GM19351 (cell line): Measurements from ENCODE around the gene ATOSA.

Source experiments
- ATAC-seq: cut with Tn5 transposase; IDR thresholded peaks from one replicate; pipeline ENCODE4 v1.9.1; 2021; ENCODE audit warnings: mild to moderate bottlenecking, moderate library complexity; ENCODE audit not compliant: unreplicated experiment

The ATOSA gene

DNA sequence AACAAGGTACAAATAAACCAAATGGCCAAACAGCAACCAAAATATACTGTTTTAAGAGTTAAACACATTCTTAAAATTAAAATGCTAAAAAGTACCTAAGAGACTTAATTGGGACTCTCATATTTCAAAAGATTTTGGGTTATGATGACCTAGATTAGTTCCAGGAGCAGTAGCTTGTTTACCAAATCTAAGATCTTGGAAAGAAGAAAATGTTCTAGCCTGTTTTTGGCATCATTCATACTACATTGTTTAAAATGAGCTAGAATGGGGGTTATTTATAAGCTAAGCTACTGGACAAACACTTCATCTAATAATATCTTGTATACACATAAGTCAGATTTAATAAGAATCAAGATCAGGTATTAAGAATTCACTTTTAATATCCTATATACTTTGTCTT, 22.8 kb downstream of the ATOSA start:
- ATAC-seq: no peak

GRCh38 chr15:52653431-52653964, 25.7 kb downstream of the ATOSA start:
- no peak for ATAC-seq

DNA sequence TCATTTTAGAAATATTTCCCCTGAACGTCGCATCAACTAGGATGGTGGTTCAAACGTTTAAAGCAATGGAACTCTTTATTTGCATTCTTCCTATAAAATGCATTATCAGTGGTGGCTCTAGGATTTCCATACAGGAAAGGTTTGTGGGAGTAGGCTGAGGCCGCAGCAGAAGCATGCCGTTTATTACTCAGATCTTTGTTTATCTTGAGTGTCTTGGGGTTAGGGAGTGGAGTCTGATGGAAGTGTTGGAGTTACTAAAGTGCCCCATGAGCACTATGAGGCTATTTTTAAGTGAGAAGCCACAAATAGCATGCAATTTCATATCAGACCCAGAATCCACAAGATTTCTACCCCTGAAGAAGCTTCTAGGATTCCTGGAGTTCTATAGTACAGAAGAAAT, 26.2 kb downstream of the ATOSA start:
- ATAC-seq: no peak

- ATAC-seq: no peak
Measured at GRCh38 chr15:52652286-52652685, 26.9 kb downstream of the ATOSA start.

DNA sequence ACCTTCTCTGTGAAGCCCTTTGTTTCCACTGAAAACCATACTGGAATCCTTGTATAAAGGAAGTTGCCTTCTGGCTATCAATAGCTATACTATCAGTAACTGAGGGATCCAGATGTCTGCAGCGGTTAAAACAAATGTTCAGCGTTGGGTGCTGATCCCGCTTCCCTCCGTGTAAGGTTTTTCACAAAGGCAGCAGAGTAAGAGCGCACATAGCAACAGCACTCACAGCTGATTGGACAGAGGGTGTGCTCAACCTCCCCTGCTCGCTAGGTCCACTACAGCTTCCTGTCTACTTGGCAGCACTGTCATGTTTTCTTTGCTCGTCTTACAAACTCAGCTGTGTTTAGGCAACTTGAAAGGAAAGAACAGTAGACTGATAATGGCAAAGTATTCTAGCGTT, 27.3 kb downstream of the ATOSA start:
- peak; percentile 100 for ATAC-seq

DNA sequence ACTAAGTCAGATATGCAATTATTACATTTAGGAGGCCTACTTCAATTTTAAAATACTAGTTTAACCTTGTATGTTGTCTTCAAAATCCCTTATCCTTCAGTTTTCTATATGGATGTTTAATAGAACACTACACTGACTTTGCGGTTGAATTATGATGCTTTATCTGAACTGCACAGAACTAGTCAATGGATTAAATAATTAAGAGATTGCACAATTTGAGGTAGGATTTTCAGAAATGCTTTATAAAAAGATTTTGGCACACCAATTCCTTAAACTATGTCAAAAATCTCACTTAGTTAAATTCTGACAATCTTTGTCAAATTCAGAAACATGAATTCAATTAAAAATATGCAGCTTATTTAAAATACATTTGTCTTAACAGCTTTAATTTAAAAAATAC, 28.1 kb downstream of the ATOSA start:
- no peak for ATAC-seq

DNA sequence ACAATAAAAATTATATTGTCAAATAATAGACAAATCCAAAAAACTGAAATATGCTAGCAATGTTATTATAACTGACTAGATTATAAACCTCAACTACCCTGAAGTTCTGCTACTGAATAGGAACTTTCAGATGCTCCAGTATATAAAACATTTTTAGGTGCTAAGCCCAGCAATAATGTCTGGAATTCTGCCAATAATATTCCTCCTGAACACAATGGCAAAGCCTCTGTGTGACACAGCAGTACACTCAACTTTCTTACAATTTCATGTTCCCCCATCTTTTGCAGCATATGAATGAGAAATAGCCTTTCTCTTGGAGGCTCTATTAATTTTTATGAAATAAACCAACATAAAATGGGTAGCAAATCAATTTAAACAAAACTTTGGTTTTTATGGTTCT, 29.5 kb downstream of the ATOSA start:
- ATAC-seq: no peak

GRCh38 chr15:52645916-52646315, 33.3 kb downstream of the ATOSA start:
- no peak for ATAC-seq

DNA sequence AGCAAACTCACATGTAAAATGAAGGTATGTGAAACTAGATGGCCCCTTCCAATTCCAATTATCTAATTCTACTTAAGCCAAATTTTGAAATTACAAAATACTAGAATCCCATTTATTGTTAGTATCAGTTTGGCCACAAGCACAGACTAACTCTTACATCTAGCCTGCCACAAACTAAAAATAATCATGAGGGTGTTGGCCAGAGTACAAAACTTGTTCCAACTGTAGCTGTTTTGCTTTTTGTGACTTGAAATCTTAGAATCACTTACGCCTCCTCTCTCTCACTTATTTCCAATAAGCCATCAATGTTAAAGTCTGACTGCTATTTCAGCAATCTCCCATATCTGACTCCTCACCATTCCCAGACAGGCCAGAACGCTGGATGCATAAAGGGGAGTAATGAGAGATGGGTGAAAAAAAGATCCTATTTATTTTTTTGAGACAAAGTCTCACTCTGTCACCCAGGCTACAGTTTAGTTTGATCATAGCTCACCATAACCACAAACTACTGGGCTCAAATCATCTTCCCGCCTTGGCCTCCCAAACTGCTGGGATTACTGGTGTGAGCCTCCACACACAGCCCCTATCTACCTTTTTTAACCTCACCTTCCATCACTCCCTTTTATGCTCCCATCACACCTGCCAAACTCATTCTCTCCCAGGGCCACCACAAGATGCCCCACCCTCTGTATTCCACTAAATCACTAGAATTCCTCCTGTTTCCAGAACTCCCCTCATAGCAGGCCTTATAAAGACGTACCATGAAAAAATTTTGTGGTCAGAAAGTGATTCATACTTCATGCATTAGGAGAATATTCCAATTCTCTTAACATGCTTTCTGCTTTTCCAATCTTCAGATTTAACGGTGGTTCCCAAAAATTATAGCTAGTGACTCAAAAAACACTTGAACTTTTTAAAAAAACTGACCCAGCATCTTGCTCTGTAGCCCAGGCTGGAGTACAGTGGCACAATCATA, 36.5 kb downstream of the ATOSA start:
- ATAC-seq: no peak

DNA sequence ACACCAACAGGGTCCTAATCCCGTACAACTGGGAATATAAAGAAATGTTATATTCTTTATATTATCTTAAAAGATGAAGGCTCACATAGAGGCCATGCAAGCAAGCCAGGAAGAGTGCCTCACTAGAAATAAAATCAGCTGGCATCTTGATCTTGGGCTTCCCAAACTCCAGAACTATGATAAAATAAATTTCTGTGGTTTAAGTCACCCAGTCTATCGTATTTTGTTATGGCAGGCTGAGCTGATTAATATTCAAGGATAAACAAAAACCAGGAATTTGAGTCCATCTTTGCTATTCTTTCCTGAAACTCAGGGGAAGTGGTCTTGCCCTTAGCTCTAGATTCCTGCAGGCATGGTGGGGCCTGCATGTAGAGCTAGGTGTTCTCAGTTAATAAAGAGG, 42.7 kb downstream of the ATOSA start:
- ATAC-seq: no peak

DNA sequence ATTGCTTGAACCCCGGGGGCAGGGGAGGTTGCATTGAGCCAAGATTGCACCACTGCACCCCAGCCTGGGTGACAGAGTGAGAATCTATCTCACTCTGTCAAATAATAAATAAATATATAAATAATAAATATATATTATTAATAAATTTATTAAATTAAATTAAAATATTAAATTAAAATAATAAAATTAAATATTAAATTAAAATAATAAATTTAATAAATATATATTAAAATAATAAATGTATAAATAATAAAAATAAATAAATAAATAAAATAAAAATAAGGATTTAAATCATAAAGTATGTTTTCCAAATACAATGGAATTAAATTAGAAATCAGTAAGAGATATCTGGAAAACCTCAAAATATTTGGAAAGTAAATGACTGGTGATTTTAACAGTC, 43.3 kb downstream of the ATOSA start:
- ATAC-seq: no peak
